ENCODE measurements around the gene UBE2U.

DNA sequence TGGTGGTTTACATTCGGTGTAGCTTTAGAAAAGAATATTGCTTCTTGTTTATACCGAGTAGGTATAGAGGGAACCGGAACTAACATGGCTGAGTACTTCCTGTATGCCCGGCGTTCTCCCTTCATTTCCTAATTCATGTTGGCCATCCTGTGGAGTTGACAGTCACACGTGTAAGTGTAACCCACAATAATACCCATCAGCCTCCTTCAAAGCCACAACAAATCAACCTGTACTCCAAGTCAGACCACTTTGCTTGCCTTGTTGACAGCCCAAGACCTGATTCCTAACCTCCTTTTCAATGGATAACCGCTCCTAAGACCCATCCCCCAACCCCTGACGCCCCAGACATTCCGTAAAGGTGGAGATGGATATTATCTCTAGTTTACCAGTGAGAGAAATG is 42.1 kb downstream of the UBE2U start:
- TF ChIP-seq POLR2AphosphoS5 (IDR thresholded peaks at IDR 0.05; ENCODE audit: low read depth, low read length) (no peak), REST (IDR thresholded peaks at IDR 0.05; ENCODE audit: insufficient read depth in 1 of 2, low read depth in 2 of 2, low read length in 2 of 2) (no peak), TAF1 (IDR thresholded peaks at IDR 0.05; ENCODE audit: borderline replicate concordance, insufficient read depth, low read length) (no peak), FOXP2 (optimal IDR thresholded peaks at IDR 0.05; ENCODE audit: borderline replicate concordance, extremely low read depth, extremely low read length, insufficient read depth) (no peak), SIN3A (IDR thresholded peaks at IDR 0.05; ENCODE audit: borderline replicate concordance, insufficient read depth, low read length) (no peak)

Measured in PFSK-1 (cell line).